ENCODE measurements around the gene KRT39.
"Not testable (repeated sequence)": the region's sequence is repeated elsewhere in the genome, so short reads cannot be mapped to it uniquely, and the experiment has no call there.

Gene KRT39

GRCh38 chr17:40966848-40967247 lies at the start of gene KRT39:
TSS of gene KRT39 (minus strand) at chr17:40966948. CDS start at chr17:40966856, 92 bp downstream.
- no peak for DNase-seq (ENCODE audit: low read depth in 2 of 2)

GRCh38 chr17:41015454-41015853 lies 48.7 kb upstream of the KRT39 start:
- DNase-seq (ENCODE audit: low read depth in 2 of 2), result no peak

GRCh38 chr17:41013606-41014005 lies 46.9 kb upstream of the KRT39 start:
- DNase-seq (ENCODE audit: low read depth in 2 of 2), result no peak

GRCh38 chr17:41013181-41013580 lies 46.4 kb upstream of the KRT39 start:
- no peak for DNase-seq (ENCODE audit: low read depth in 2 of 2)

- no peak for DNase-seq (ENCODE audit: low read depth in 2 of 2)
These were observed 45.8 kb upstream of the KRT39 start for GRCh38 chr17:41012326-41013120.

- no peak for DNase-seq (ENCODE audit: low read depth in 2 of 2)
These were observed 43.7 kb upstream of the KRT39 start for GRCh38 chr17:41010441-41010840.

- DNase-seq (ENCODE audit: low read depth in 2 of 2), result no peak
These were observed 43.2 kb upstream of the KRT39 start for GRCh38 chr17:41009936-41010335.

- no peak for DNase-seq (ENCODE audit: low read depth in 2 of 2)
These were observed 42.6 kb upstream of the KRT39 start for GRCh38 chr17:41009301-41009760.

GRCh38 chr17:41008811-41009210 lies 42.1 kb upstream of the KRT39 start, which contains the start of gene KRTAP3-1:
TSS of gene KRTAP3-1 (minus strand) at chr17:41009128. CDS start at chr17:41009074, 54 bp downstream.
- no peak for DNase-seq (ENCODE audit: low read depth in 2 of 2)

- no peak for DNase-seq (ENCODE audit: low read depth in 2 of 2)
These were observed 37.6 kb upstream of the KRT39 start for GRCh38 chr17:41004397-41004796.

- DNase-seq (ENCODE audit: low read depth in 2 of 2), result no peak
These were observed 37.2 kb upstream of the KRT39 start for GRCh38 chr17:41003926-41004325.

GRCh38 chr17:41002814-41003213 lies 36.1 kb upstream of the KRT39 start:
- no peak for DNase-seq (ENCODE audit: low read depth in 2 of 2)

- no peak for DNase-seq (ENCODE audit: low read depth in 2 of 2)
These were observed 35.0 kb upstream of the KRT39 start for GRCh38 chr17:41001795-41002194.

- DNase-seq (ENCODE audit: low read depth in 2 of 2), result not testable (repeated sequence)
These were observed 32.8 kb upstream of the KRT39 start, which contains the start of gene KRTAP3-2 for GRCh38 chr17:40999563-40999962. TSS of gene KRTAP3-2 (minus strand) at chr17:40999906. CDS start at chr17:40999853, 53 bp downstream.

GRCh38 chr17:40997361-40997760 lies 30.6 kb upstream of the KRT39 start:
- no peak for DNase-seq (ENCODE audit: low read depth in 2 of 2)

GRCh38 chr17:40996829-40997228 lies 30.1 kb upstream of the KRT39 start:
- DNase-seq (ENCODE audit: low read depth in 2 of 2), result no peak

GRCh38 chr17:40995116-40995515 lies 28.4 kb upstream of the KRT39 start:
- no peak for DNase-seq (ENCODE audit: low read depth in 2 of 2)

GRCh38 chr17:40993839-40994238 lies 27.1 kb upstream of the KRT39 start, which contains the start of gene KRTAP3-3:
TSS of gene KRTAP3-3 (minus strand) at chr17:40994164. CDS start at chr17:40994097, 67 bp downstream.
- no peak for DNase-seq (ENCODE audit: low read depth in 2 of 2)

- no peak for DNase-seq (ENCODE audit: low read depth in 2 of 2)
These were observed 26.3 kb upstream of the KRT39 start for GRCh38 chr17:40993084-40993483.

- DNase-seq (ENCODE audit: low read depth in 2 of 2), result no peak
These were observed 25.9 kb upstream of the KRT39 start for GRCh38 chr17:40992666-40993065.

- no peak for DNase-seq (ENCODE audit: low read depth in 2 of 2)
These were observed 20.2 kb upstream of the KRT39 start for GRCh38 chr17:40986920-40987319.

- DNase-seq (ENCODE audit: low read depth in 2 of 2), result no peak
These were observed 17.5 kb upstream of the KRT39 start, which contains the start of gene KRT40 for GRCh38 chr17:40984226-40984625. TSS of gene KRT40 (minus strand) at chr17:40984326. CDS start at chr17:40984273, 53 bp downstream.

GRCh38 chr17:40981115-40981514 lies 14.4 kb upstream of the KRT39 start:
- no peak for DNase-seq (ENCODE audit: low read depth in 2 of 2)

Measured in stimulated activated CD8-positive, alpha-beta memory T cell treated with anti-CD3 and anti-CD28 coated beads, Interleukin-2, amount 100 ng/mL, for 48 hours (primary cell).